HG02852 (cell line): Measurements from ENCODE around the gene C1orf105.
A peak's percentile ranks its signal among the peaks of the same experiment; 100 is the strongest.
"Not testable (repeated sequence)": the region's sequence is repeated elsewhere in the genome, so short reads cannot be mapped to it uniquely, and the experiment has no call there.

ENCODE experiments used
- ATAC-seq: cut with Tn5 transposase; IDR thresholded peaks from one replicate; pipeline ENCODE4 v1.9.1; 2021; ENCODE audit warnings: mild to moderate bottlenecking, moderate library complexity; ENCODE audit not compliant: unreplicated experiment

C1orf105 gene

GRCh38 chr1:172420385-172420784 is at the start of gene C1orf105:
C1orf105 (plus strand) TSS chr1:172420685; CDS start chr1:172420886, 201 bp downstream.
- ATAC-seq = no peak

GRCh38 chr1:172371646-172372045 is 48.8 kb upstream of the C1orf105 start:
- ATAC-seq = not testable (repeated sequence)

- no peak for ATAC-seq
Observed at GRCh38 chr1:172373864-172374263, 46.6 kb upstream of the C1orf105 start.

GRCh38 chr1:172375211-172375631 is 45.3 kb upstream of the C1orf105 start:
- no peak for ATAC-seq

GRCh38 chr1:172376431-172376830 is 44.1 kb upstream of the C1orf105 start:
- ATAC-seq = no peak

- no peak for ATAC-seq
Observed at GRCh38 chr1:172377565-172377964, 42.9 kb upstream of the C1orf105 start.

GRCh38 chr1:172378109-172378760 is 42.2 kb upstream of the C1orf105 start:
- ATAC-seq = no peak

- ATAC-seq = peak; percentile 95
Observed at GRCh38 chr1:172380441-172381244, 39.8 kb upstream of the C1orf105 start.

- ATAC-seq = no peak
Observed at GRCh38 chr1:172381946-172382345, 38.5 kb upstream of the C1orf105 start.

- no peak for ATAC-seq
Observed at GRCh38 chr1:172382406-172382805, 38.1 kb upstream of the C1orf105 start.

- ATAC-seq = no peak
Observed at GRCh38 chr1:172382990-172383389, 37.5 kb upstream of the C1orf105 start.

GRCh38 chr1:172383536-172383935 is 36.9 kb upstream of the C1orf105 start:
- ATAC-seq = no peak

GRCh38 chr1:172384656-172385055 is 35.8 kb upstream of the C1orf105 start:
- no peak for ATAC-seq

- no peak for ATAC-seq
Observed at GRCh38 chr1:172386046-172386445, 34.4 kb upstream of the C1orf105 start.

GRCh38 chr1:172388490-172388889 is 32.0 kb upstream of the C1orf105 start:
- no peak for ATAC-seq

GRCh38 chr1:172390301-172390682 is 30.2 kb upstream of the C1orf105 start:
- ATAC-seq = no peak

GRCh38 chr1:172390683-172391551 is 29.6 kb upstream of the C1orf105 start:
- ATAC-seq = peak; percentile 67

- ATAC-seq = no peak
Observed at GRCh38 chr1:172391976-172392375, 28.5 kb upstream of the C1orf105 start.

GRCh38 chr1:172393354-172393753 is 27.1 kb upstream of the C1orf105 start:
- no peak for ATAC-seq

GRCh38 chr1:172394141-172394751 is 26.2 kb upstream of the C1orf105 start:
- ATAC-seq = peak; percentile 70

GRCh38 chr1:172394811-172395210 is 25.7 kb upstream of the C1orf105 start:
- ATAC-seq = no peak
